ENCODE data around the gene APC2.
A peak's percentile ranks its signal among the peaks of the same experiment; 100 is the strongest.

- TF ChIP-seq CTCF (IDR thresholded peaks at IDR 0.05), result peak in 4 of 6 experiments; percentile 17 to 50 (median 32)
- peak in 1 of 2 donors; percentile 38 for TF ChIP-seq POLR2A (IDR thresholded peaks at IDR 0.05)
Observed at GRCh38 chr19:1401138-1401888, 48.6 kb upstream of the APC2 start, which contains the start of gene GAMT.
